Tibial nerve (tissue), 4 donors: ENCODE data around the gene QSER1.

Source experiments
- EP300 ChIP-seq, 2 donors: sonication (generic); formaldehyde crosslinking; IDR thresholded peaks; one replicate each; pipeline ENCODE4 v1.6.1; 2017; ENCODE audit warnings: antibody characterized with exemption in 2 of 2, mild to moderate bottlenecking in 1 of 2
- POLR2A ChIP-seq, 2 donors: fragments of 450-650 bp; IDR thresholded peaks; one replicate each; pipeline ENCODE4 v1.6.1; 2017; ENCODE audit warnings: antibody characterized with exemption in 2 of 2, mild to moderate bottlenecking in 2 of 2, moderate library complexity in 2 of 2
- TF ChIP-seq, protein P1 (sequence below), 5 experiments: fragments of 200-600 bp in 3 of 5; fragments of 450-650 bp in 2 of 5; sonication (generic) in 3 of 5; IDR thresholded peaks; one replicate each; pipeline ENCODE4 v1.5.1; 2016 to 2019; ENCODE audit warnings: antibody characterized with exemption in 5 of 5, mild to moderate bottlenecking in 3 of 5, moderate library complexity in 2 of 5

GRCh38 chr11:32921204-32921603 lies 28.6 kb downstream of the QSER1 start:
- TF ChIP-seq EP300 (IDR thresholded peaks at IDR 0.05): no peak
- TF ChIP-seq, protein P1, sequence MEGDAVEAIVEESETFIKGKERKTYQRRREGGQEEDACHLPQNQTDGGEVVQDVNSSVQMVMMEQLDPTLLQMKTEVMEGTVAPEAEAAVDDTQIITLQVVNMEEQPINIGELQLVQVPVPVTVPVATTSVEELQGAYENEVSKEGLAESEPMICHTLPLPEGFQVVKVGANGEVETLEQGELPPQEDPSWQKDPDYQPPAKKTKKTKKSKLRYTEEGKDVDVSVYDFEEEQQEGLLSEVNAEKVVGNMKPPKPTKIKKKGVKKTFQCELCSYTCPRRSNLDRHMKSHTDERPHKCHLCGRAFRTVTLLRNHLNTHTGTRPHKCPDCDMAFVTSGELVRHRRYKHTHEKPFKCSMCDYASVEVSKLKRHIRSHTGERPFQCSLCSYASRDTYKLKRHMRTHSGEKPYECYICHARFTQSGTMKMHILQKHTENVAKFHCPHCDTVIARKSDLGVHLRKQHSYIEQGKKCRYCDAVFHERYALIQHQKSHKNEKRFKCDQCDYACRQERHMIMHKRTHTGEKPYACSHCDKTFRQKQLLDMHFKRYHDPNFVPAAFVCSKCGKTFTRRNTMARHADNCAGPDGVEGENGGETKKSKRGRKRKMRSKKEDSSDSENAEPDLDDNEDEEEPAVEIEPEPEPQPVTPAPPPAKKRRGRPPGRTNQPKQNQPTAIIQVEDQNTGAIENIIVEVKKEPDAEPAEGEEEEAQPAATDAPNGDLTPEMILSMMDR (IDR thresholded peaks at IDR 0.05): no peak
- TF ChIP-seq POLR2A (IDR thresholded peaks at IDR 0.05): no peak
